Activated gamma-delta T cell treated with Interleukin-2 at 50 U/mL for 16 hours (primary cell): ENCODE measurements around the gene HINFP.
"Not testable (repeated sequence)": the region's sequence is repeated elsewhere in the genome, so short reads cannot be mapped to it uniquely, and the experiment has no call there.

Source experiments
- DNase-seq: peaks from one replicate; pipeline ENCODE4 v3.0.0-alpha.2; 2020

Gene HINFP

DNA sequence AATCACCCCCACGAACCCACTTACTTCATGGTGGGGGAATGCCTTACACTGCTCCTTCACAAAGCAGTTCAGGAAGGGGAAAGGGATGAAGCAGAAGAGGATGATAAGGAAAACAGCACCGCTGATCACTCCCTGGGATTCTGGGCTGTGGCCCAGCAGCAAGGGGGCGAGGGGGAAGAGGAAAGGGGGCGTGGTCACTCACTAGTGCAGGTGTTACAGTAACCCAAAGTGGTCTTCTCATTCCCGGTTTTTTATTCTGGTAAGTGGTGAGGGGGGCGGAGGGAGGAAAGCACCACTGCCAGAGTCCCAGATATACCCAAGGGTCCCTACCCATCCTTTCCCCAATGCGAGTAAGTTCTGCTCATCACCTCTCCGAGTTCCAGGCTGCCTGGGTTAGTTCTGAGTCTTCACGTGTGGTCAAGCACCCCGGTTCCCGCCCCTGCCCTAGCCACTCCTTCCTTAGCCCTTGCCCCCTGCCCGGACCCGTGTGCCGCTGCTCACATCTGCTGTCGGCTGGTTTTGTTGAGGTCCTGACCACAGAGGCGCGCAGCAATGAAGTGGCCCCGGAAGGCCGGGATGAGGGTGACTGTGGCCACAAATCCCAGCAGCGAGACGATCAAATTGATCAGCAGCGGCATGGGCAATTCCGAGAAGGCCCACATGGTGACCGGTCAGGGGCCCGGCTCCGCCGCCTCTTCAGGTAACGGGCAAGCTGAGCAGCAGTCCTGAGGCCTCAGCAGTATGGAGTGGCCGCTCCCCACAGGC, 20.2 kb upstream of the HINFP start:
- DNase-seq = no peak

DNA sequence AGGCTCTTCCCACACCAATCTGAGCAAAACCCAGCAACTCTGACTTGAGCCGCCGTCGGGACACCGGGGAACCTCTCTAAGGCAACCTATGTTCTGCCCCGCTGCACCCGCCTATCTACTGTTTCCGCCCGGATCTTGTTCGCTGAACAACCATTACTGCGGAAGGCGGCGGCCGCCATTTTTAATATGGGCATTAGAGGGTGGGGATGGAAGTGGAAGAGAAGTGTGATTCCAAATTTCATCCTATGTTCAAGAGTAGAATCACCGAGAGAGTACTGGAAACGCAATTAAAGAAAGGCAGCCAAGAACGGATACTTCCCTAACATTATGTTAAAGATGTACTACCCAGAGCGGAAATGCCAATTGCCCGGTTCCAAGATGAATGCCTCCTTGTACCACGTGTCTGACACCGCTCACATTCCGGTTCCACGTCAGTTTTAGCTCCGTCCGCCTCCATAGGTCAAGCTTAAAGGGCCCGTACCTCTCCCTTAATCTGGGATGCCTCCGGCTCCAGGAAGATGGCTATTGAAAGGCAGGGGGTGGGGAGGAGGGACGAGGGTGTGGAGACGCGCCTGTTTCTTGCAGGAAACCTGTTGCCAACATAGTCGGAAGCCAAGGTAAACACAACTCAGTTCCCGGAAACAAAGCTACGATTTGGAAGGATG, 19.5 kb upstream of the HINFP start, which contains the start of gene DPAGT1:
Gene DPAGT1 (minus strand): TSS at position 95 of the 665 bp plus-strand sequence. CDS start 198 bp downstream, outside the sequence.
- peak; percentile 81 for DNase-seq

DNA sequence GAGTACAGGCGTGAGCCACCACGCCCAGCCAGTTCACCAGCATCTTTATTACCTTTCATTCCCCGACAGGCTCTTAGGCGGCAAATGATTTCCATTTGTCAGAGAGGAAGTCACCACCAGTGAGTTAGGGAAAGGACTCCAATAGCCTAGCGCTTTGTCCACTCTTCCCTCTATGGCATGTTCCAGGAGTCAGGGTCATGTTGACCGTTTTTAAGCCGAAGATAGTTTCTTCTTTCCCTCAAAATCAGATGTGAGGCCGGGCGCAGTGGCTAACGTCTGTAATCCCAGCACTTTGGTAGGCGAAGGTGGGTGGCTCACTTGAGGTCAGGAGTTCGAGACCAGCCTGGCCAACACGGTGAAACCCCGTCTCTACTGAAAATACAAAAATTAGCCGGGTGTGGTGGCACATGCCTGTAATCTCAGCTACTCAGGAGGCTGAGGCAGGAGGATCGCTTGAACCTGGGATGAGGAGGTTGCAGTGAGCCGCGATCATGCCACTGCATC, 18.2 kb upstream of the HINFP start:
- not testable (repeated sequence) for DNase-seq

DNA sequence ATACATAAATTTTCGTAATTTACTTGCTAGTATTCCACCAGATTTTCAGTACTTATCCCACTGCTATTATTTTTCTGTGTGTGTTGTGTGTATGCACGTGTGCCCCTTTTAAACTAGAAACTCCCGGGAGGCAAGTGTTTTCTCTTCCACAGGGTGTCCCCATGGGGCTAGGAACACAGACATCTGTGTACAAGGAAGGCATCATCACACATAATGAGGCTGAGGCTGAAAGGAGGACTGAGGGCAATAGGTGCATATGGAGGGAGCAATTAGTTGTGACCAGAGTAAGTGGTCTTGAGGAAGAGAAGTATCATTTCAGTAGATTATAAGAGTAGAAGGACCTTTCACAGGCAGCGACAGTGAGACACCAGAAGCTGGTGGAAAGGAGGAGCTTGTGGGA, 17.6 kb upstream of the HINFP start:
- no peak for DNase-seq

DNA sequence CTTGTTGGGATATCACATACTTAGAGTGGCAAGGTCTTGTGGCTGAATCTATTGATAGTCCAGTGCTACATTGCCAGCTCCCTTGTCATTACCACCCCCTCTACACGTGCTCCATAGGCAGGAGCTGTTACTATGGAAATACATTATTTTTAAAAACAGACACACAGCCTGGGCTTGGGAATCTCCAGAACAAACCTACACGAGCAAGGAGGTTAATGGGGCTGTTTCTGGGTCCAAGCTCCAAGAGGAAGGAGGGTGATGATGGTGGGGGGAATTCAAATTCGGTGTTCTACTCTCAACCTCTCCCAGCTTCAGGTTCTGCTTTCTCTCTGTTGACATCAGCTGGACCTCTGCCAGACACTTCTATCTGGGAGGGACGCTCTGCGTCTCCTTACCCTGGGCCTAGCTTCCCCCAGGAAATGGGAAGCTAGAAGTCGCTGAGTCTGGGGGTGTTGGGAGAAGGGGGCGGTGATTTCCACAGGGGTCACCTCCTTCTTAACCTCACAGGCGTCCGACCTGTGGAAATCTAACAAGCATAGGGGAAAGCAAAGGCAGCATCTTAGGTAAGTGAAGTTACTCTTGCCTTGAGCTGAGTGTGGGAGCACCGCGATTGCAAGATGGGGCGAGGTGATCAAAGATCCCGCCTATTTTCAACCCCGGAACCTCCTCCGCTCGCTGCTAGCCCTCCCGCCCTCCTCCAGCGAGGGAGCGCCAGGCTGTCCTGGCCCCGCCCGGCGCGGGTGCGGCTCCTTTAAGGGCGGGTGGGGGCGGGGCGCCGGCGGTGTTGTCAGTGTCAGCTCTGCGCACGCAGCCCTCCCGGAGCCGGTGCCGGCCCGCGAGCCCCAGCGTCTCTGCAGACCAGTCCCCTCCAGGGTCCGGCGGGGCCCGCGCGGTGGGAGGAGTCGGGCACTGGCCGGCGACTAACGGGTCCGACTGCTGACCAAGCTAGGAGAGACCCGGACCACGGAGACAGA, 14.5 kb upstream of the HINFP start, which contains the start of gene C2CD2L:
Gene C2CD2L (plus strand): TSS at position 781 of the 974 bp plus-strand sequence. CDS start 398 bp downstream, outside the sequence.
- peak; percentile 80 for DNase-seq

DNA sequence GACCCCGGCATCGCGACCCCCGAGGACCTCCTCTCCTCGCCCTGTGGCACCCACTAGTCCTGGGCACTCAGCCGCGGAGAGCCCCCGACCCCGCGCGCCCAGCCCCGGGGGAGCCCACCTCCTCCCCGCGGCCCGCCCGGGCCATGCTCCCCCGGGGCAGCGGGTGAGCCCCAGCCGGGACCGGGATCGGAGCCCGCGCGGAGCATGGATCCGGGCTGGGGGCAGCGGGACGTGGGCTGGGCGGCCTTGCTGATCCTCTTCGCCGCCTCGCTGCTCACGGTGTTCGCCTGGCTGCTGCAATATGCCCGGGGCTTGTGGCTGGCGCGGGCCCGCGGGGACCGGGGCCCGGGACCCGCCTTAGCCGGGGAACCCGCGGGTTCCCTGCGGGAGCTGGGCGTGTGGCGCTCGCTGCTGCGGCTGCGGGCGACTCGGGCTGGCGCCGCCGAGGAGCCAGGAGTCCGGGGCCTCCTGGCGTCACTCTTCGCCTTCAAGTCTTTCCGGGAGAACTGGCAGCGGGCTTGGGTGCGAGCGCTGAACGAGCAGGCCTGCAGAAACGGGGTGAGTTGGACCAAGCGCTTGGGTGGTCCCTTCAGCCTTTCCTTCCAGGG, 13.7 kb upstream of the HINFP start:
- DNase-seq = no peak

DNA sequence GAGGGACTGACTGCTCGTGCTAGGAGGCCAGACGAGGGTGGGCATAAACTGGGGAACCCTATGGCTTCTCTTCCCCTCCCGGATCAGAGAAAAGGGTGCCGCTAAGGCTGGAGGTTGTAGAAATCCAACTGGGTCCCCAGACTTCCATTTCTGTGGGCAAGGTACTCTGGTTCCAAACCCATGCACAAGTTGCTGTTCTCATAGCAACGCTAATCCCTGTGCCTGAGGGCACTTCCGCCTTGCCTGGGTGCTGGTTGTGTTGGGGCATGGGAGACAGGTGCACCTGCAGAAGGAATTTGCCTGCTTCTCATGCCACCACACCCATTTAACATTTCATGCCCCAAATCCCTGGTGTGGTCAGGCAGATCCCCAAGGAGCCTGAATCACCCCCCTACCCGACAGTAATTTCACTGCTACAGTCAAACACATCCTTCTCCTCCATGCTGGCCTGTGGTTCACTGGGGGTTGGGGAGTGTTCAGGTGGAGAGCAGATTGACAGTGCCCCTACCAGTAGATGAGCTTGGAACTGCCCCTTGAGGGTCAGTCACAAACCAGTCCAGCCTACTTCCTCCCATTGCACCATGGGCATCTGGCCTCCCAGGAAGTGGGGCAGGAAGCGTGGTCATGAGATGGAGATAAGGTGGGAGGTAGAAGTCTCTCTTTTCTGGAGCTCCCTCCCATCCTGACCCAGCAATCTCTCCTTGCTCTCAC, 13.1 kb upstream of the HINFP start:
- DNase-seq = no peak

DNA sequence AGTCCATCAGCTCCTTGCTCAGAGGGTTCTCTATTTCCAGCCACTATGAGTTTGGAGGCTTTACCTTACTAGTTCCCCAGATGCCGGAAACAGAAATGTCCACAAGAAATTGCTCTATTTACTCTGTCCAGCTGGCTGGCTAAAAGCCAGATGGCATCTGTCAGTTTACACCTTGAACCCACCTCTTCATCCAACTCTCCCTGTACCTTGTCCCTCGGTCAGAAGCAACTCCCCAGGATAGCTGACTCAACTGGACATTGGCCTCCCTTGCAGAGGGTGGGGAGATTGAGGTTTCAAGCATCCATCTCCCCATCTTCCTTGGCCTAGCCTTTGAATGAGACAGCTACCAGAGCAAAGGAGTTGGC, 12.5 kb upstream of the HINFP start:
- no peak for DNase-seq

DNA sequence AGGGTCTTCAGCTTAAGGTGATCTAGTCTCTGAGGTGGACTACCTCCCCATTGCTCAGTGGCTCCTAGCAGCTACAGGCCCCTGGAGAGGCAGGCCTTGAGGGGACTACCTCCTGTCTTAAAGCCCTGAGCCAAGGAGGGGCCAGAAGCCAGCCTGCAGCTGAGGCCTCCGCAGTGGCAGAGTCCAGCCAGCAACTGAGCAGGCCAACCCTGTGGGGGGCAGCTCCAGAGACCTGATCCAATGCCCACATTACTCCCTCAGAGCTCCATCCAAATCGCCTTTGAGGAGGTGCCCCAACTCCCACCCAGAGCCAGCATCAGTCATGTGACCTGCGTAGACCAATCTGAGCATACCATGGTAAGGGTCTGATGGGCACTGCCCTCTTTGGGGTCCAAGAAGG, 11.5 kb upstream of the HINFP start:
- DNase-seq = no peak

DNA sequence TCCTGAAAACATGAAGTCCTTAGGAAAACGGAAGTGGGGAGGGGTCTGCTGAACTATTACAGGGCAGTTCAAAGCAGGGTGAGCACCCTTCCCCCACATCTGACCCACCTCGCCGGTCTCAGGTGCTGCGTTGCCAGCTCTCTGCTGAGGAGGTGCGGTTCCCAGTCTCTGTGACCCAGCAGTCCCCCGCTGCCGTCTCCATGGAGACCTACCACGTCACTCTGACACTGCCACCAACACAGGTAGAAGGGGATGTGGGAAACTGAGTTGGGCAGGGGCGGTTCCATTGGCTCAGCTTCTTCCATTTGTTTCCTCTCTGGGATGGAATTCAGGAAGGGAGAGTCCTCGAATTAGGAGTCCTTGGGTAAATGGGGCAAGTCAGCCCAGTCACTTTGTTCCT, 10.9 kb upstream of the HINFP start:
- DNase-seq = no peak

DNA sequence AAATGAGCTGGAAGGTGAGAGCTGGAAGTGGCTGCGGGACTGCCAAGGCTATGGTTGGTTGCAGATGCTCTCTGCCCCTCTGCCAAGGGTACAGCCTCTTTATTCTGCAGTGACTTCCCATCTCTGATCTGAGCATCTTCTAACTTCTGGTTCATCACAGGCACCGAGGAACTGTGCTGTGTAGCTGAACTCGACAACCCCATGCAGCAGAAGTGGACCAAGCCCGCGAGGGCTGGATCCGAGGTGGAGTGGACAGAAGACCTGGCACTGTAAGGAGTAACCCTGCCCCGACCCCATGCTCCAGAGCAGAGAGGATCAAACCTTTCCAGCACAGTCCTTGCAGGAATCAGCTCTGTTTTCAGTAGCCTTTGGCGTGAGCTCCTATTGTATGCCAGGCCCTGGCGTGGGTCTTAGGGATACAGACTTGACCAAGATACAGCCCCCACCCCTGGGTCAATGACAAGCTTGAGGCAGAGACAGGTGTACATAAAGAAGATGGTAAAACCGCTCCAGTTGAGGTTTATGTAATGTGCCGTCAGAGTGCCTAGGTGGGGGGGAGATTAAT, 9.9 kb upstream of the HINFP start:
- DNase-seq = no peak

DNA sequence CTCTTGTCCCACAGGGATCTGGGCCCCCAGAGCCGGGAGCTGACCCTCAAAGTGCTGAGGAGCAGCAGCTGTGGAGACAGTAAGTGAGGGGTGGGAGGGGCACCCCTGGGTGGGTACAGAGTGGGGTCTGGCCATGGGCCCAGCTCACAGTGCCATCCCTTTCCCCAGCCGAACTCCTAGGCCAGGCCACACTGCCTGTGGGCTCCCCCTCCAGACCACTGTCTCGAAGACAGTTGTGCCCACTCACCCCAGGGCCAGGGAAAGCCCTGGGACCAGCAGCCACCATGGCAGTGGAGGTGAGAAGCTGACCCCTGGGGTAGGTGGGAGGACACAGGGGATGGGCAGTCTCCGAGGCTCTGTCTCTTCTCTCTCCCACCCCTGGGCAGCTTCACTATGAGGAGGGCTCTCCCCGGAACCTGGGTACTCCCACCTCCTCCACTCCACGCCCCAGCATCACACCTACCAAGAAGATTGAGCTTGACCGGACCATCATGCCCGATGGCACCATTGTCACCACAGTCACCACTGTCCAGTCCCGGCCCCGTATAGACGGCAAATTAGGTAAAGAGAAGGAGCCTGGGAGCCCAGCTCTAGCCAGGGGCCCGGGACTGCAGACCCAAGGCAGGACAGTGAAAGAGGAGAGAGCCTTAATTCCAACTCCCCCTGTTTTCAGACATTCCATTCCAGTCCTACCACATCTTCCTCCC, 8.9 kb upstream of the HINFP start:
- DNase-seq = no peak

DNA sequence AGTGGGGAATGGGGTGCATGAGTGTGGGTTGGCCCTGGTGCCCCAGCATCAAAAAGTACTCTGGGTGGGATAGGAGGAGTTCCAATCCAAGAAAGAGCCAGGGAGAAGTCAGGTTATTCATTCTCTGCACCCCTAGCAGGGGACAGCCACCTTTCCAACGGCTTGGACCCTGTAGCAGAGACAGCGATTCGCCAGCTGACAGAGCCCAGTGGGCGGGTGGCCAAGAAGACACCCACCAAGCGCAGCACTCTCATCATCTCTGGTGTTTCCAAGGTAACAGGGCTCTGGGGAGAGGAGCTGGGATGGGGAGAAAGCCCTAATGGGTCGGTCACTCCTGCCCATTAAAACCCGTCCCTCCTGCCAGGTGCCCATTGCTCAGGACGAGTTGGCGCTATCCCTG, 7.7 kb upstream of the HINFP start:
- DNase-seq = no peak

DNA sequence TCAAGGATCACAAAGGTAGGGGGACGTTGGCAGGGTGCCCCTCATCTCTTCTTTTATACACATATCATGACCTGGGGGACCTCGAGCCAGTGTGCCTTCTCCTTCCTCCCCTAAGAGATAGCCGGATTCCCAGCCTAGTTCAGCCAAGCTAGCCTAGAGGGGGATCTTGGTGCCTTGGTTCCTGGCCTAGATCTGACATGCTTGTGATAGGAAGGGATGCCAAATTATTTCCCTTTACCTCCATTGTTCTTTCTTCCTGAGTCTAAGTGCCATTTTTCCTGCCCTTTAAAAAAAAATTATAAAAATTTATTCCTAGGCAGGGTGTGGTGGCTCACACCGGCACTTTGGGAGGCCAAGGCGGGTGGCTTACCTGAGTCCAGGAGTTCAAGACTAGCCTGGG, 7.0 kb upstream of the HINFP start:
- no peak for DNase-seq

DNA sequence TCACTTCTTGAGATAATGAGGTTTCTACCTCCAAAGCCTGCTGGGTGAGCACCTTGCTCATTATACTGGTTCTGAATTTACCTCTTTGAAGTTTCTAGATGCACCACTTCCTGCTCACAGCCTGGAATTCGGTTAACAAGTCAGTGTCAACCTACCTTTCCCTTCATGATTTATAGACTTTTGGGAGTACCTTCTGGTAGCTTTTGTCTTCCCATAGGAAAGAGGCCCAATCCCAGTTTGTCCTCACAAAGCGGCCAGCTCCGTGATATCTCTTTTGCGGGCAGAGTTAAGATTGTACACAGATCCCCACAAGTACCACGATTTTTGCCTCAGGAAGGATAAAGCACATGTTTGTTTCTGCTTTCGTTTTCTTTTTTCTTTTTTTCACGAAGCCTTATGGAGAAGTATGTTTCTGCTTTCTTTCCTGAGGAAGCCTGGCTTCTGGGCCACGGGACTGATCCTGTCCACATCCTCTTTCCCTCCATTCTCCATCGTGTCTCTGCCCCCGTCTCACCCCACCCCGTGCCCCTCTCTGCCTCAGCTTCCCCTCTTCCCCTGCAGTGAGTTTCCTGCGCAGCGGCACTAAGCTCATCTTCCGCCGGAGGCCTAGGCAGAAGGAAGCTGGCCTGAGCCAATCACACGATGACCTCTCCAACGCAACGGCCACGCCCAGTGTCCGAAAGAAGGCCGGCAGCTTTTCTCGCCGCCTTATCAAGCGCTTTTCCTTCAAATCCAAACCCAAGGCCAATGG, 5.7 kb upstream of the HINFP start:
- DNase-seq = no peak

DNA sequence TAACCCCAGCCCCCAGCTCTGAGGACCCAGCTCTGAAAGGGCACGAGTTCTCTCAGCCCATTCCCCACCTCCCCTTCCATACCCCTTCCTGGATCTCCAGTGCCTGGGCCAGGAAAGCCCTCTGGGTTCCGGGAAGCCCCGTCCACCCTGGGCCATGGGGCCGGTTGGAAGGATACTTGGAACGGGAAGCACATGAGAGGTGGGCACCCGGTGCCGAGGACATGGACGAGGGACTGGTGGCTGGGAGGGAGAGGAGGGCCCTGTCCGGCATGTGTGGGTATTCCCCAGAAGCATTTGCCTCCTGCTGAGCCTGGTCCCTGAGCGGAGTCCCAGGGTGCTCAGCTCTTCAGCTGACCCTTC, 5.2 kb upstream of the HINFP start:
- DNase-seq = no peak

DNA sequence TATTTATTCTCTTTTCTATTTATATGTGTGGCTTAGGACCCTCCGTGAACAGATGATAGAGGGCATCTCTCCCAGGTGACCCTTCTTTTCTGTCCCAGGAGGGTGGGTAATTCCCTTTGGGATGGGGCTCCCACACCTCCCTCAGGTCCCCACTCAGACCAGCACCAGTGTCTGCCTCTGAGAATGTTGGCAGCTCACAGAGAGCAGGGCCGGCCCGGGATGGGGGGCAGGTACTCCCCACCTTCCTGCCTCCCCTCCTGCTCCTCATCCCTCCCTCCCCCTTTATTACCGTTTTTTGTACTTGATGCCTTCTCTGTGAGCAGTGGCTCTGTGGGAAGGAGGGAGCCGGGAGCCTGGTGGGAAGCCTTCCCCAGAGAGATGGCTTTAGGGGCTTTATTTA, 4.8 kb upstream of the HINFP start:
- no peak for DNase-seq

DNA sequence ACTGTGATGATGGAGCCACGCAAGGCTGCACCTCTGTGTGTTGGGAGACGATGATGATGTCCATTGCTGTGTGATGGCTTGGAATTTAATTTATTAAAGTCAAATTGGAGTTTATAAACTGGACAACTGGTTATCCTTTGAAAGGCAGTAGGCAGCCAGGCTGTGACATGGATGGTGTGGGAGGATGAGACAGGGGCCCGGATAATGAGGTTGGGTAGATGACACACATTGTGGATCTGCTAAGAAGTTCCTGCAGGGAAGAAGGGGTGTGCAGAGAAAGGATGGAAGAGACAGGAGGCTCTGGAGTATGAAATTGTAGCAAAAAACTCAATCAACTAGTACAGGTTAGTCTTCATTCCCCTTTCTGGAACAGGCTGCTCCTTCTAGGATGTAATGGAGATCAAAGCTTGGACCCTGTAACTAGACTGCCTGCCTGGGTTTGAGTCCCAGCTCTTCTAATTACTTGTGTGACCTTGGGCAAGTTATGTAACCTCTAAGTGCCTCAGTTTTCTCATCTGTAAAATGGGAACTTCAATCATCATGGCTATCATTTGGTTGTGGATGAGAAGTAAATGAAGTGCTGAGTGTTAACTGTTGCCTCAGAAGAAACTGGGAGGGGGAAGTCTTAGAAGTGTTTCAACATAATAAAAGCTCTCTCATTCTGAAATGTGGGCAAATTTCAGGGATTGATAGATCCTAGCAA, 4.2 kb upstream of the HINFP start:
- no peak for DNase-seq

DNA sequence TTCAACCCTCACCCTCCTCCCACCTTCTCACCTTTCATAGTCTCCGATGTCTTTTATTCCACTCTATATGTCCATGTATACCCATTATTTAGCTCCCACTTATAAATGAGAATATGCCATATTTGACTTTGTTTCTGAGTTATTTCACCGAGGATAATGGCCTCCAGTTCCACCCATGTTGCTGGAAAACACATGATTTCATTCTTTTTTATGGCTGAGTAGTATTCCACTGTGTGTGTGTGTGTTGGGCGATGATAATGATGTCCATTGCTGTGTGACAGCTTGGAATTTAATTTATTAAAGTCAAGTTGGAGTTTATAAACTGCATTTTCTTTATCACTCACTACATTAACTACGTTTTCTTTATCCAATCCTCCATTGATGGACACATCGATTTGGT, 3.2 kb upstream of the HINFP start:
- no peak for DNase-seq

DNA sequence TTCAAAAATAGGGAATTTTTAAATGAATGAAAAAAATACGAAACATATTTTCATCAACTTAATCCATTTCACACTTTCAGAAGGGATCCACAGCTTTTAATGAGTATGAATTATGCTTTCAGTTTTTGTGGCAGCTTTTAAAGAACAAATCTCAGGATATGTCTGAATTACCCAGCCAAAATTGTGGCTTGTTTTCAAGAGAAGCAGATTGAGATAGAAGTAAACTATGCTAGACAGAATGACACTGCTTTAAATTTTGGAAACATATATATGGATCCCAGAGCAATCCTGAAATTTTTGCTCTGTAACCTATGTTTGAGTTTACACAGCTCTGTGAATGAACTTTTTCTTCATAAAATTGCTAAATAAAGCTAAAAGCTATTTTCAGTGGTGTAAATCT, 2.4 kb upstream of the HINFP start:
- DNase-seq = no peak
